GM21619 (cell line): ENCODE measurements around the gene STK32C.
"Not testable (repeated sequence)": the region's sequence is repeated elsewhere in the genome, so short reads cannot be mapped to it uniquely, and the experiment has no call there.

ENCODE experiments used
- ATAC-seq: cut with Tn5 transposase; IDR thresholded peaks from one replicate; pipeline ENCODE4 v1.9.1; 2021; ENCODE audit not compliant: unreplicated experiment

The STK32C gene

DNA sequence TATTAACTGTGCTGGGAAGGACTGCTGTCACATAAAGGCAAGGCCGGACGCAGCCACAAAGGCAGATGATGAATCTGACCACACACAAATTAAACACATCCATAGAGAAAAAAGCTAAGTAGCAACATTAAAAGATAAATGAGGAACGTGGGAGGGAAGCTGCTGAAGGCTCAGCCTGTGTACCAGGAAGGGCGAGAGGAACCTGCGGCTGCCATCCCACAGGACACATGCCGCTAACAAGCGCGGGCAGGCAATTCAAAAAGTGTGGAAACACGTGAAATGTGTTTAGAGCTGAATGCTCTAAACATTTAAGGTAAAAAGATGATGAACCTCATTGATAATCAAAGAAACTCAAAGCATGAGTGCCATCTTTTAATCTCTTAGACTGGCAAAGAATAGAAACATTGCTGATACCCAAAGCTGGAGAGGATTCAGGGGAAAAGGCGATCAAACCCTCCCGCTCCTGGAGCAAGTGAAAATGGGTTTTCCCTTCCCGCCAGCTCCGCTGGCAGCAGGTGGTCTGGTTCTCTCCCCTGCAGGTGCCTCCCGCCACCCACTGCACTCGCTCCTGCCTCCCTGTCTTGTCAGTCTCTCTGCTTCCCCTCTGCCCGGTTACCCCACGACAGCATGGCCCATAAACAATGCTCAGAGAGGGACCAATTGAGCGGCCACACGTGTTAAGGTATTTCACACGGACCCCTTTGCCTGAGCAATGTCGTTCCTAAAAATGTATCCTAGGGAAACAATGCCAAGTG lies 4.2 kb downstream of the STK32C start:
- no peak for ATAC-seq

DNA sequence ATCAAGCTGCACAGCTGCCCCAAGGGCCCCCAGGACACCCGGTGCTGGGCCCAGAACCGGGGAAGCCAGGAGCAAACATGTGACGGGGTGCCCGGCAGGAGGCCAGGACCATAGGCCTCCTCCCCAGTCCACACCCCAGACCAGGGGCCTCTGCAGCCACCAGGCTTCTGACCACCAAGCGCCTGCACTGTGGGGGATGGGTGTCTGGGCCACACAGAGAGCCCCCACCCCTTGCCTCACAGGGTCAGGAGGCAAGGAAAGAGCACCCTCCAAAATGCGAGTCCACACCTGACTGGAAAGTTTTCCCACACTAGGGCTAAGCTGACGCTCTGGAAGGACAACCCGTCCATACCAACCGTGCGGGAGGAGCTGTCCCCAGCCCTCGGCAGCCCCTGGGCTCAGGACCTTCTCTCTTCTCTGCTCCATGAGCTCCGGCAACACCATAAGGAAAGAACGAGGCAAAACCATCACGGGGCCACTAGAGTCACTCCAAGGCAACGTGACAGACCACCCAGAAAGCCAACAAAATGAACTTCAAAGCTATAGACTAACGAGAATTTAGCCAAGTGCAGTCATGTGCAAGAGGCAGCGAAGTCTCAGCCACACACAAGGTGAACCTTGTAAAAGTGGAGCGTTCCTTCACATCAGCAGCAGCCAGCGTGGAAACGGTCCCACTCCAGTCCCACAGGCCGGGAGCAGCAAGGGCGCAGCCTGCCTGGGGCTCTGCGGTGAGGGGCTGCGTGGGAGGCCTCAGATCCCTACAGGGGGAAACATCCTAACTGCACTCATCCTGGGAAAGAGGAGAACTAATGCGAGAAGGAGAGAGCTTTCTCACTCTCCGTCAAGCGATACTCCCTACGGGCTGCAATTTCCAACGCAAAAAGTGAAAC lies 5.1 kb downstream of the STK32C start:
- ATAC-seq, result no peak

DNA sequence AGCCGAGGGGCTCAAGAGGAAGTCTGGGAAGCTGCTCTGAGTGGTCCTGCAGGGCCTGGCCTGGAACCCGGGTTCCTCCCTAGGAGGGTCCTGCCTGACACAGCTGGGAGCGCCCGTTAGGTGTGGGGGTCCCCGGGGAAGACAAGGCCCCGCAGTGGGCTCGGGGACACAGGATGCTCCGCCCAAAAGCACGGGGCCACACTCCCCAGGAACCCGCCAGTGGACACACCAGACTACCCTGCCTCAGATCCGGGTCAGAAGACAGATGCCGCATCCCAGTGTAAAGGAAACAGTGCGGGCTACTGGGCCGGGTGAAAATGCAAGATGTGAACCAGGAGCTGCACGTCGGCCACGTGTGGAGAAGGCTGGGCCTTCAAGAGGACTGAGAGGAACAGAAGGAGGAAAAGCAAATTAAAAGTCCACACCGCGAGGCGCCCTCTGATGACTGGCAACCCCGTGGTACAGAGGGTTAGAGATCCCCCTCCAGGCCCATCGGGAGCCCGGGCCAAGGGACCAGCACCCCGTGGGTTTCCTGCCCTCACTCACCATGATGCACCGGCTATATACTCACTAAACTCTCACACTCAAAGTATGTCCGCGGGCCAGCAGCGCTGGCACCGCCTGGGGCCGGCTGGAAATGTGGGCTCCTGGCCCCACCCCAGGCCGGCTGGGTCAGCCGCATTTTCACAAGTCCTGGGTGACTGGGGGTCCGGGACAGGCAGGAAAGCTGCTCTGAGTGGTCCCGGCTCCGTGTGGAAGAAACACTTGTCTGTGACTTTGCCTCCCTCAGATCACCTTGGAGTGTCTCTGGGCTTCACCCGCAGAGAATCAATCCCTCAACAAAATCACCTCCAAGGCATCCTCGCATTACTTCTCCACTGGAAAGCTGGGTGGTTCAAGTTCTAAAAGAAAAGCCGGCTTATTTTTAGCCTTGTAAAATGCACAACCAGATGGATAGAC lies 6.1 kb downstream of the STK32C start:
- no peak for ATAC-seq

DNA sequence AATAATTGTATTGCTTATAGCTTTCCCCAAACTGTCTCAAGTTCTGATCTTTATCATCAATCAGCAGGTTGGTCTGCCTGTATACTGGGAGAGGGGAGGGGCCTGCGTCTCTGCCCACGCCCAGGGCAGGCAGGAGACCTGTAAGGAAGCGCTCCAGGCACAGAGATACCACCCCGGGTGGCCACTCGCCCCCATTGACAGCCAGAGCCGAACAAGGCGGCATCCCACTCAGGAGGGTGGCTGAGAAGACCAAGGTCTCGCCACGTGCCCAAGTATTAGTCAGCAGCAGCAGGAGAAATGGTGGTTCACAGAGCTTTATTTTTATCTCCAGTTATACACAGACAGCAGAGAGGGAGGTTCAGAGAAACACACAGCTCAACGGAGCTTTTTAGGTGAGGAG lies 7.2 kb downstream of the STK32C start:
- no peak for ATAC-seq

DNA sequence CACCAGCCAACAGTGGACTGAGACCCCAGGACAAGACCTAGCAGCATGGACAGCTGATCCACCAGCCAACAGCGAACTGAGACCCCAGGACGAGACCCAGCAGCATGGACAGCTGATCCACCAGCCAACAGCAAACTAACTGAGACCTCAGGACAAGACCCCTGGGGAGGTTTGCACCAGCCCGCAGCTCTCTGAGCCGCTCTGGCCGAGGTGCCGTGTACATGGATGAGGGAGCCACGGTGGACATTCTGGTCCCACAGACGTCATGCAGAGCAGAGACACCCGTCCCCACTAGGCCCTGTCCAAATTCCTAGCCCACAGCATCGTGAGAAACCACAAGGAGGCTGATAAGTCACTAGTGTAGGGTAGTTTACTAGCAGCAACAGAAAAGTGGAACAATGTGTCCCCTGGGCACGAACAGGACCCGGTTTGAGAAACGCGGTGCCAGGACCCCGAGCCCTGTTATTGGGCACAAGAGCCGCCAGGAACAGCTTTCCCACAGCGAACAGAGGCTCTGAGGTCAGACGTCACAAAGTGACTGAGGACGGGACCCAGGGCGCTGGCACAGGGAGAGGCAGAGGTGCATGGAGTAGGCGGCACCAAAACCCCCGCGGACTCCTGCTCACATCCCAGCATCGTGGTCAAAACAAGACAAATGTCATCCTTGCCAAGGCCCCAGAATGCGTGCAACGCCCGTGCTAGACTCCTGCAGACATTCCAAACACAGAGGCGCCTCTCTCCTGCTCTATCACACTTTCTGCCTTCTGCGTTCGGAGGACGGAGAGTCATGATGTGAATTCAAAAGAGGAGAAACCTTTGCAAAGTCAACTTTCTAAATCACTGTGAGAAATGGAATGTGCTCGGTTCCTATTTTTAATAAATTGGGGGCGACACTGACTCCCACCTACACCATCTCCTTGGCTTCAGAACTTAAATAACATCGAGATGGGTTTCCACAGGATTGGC lies 8.1 kb downstream of the STK32C start:
- no peak for ATAC-seq

DNA sequence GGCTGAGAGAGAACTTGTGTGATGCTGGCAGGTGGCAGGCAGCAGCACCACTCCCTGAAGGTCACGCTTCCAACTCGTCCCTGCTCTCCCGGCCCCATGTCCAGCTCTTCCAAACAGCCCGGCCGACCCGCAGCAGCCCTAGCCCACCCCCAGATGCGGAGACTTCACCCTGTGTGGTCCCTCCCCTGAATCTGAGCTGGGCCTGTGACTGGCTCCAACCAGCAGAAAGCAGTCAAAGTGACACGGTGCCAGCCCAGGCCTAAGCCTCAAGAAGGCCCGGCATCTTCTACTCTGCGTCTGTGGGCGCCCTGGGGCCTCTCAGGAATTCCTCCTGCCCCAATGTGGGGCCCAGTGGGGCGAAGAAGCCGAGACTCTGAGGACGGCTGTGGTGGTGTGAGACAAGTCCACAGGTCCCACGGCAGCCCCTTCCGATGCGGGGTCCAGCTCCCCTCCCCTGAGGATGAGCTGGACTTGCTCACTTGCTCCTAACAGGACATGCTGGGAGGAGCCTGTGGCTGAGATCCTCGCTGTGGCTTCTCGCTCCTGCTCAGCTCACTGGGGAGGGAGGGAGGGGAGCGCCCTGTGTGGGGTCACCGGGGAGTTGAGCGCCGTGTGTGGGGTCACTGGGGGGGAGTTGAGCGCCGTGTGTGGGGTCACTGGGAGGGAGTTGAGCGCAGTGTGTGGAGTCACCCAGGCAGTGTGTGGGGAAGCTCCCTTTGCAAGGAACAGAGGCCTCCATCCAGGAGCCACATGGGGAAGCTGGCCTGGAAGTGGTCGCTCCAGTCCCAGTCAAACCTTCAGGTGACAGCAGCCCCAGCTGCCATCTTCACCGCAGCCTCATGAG lies 9.5 kb downstream of the STK32C start:
- no peak for ATAC-seq

DNA sequence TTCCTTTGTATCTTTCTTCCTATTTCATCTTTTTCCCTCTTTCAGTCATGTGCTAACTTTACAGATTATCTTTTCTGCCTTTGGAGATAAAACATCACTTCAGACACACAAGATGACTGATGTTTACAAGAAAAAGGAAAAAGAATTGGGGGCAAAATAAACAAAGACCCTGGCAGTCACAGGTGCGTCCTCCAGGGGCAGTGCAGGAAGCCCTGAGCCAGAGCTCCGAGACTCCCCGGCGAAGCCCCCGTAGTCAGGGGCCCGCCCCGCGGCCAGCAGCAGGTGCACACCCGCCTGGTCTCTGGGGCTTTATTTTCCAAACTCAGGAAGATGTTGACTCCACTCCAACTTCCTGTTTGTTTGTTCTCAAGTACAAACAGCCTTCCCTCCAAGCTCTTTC lies 10.2 kb downstream of the STK32C start:
- no peak for ATAC-seq

DNA sequence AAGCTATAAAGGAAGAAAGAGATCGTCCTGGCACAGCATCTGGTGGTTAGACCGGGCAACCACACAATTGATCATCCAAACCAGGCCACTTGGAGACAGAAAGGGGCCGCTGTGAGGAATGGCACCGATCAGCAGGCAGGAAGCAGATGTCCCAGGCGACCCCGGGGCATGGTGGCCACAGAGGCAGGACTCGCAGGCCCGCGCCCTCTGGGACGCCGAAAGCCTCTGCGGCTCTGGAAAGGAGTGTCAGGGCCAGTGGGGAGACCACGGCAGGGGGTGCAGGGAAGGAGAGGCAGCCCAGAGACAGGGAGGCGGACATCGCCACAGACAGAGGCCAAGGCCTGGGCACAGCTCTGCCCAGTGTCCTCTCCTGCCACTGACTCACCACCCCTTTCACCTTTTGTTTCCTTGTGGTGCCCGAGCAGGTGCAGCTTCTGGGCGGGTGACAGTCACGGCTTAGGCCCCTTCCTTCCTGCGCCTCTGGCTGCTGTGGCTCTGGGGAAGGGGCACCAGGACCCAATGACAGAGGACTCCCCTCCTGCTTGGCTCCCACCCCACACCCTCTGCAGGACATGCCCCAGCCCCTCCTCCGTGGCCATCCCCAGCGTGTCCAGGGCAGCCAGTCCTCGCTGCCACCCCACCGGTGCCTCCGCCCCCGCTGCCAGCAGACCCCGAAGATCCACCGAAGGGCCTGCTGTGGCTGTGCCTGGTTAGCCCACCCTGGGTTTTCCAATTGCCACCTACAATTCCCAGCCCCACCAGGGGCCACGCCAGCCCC lies 10.9 kb downstream of the STK32C start:
- no peak for ATAC-seq

DNA sequence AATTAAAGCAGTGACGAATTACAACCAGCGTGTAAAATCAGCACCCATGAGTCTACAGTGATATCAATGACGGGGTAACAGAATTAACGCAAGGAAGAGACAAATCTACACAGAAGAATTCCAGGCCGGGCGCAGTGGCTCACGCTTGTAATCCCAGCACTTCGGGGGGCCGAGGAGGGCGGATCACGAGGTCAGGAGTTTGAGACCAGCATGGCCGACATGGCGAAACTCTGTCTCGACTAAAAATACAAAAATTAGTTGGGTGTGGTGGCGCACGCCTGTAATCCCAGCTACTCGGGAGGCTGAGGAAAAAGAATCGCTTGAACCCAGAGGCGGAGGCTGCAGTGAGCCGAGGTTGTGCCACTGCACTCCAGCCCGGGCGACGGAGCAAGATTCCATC lies 12.3 kb downstream of the STK32C start:
- ATAC-seq, result not testable (repeated sequence)

DNA sequence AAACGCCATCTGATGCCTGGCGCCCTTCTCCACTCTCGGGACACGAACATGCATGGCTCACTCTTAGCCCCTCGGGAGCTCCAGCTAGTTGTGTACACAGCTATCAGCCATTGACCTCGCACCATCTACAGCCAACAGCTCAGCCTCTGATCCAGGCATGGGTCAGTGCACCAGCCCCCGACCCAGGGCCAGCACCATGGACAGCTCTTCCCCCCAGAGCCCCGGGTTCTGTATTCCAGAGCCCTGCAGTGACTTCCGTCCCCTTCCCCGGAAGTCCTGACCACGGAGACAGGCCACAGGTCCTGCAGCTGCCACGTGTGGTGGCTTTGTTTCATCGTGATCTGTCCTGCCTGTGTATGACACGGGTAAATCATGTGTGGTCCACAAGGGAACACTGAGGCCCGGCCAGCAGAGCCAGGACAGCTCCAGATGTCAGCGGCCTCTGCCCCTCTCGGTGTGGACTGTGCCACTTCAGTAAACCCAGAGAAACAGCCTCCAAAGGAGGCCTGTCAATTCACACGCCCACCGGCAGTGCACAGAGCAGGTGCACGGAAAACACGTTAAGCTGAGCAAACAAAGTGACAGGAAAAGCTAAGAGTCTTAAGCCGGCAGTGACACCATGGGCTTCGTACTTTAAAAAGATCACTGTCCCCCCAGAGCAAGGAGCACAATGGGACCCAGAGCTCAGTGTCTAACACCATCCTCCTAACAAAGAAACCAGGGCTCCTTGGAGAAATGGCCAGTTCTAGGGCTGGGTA lies 13.0 kb downstream of the STK32C start:
- ATAC-seq, result no peak

DNA sequence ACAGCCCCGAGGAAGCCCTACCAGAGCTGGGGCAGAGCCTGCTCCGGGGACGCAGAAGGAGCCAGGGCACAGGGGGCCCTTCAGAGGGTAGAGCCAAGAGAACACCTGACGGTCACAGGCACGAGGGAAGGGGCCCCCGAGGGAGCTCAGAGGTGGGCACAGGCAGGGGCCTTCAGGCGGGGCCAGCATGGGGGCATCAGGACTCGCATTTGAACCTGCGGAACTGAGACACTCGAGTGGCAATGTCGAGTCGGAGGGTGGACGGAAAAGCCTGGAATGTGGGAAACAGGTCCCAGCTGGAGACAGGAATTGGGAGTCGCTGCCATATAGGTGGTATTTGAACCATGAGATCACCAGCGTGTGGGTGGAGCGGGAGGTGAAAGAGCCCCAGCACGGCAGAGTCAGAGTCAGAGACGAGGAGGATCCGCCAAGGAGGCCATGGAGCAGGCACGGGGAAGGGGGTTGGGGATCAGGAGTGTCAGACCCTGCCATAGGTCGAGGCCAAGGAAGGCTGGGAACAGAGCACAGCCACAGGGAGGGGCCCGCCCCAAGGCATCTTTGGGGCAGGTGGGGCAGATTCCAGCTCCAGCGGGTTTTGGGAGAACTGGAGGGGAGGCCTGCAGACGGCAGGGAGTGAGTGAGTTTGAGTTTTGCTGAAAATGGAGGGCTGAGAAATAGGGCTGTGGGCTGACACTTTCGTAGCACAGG lies 13.8 kb downstream of the STK32C start:
- no peak for ATAC-seq

DNA sequence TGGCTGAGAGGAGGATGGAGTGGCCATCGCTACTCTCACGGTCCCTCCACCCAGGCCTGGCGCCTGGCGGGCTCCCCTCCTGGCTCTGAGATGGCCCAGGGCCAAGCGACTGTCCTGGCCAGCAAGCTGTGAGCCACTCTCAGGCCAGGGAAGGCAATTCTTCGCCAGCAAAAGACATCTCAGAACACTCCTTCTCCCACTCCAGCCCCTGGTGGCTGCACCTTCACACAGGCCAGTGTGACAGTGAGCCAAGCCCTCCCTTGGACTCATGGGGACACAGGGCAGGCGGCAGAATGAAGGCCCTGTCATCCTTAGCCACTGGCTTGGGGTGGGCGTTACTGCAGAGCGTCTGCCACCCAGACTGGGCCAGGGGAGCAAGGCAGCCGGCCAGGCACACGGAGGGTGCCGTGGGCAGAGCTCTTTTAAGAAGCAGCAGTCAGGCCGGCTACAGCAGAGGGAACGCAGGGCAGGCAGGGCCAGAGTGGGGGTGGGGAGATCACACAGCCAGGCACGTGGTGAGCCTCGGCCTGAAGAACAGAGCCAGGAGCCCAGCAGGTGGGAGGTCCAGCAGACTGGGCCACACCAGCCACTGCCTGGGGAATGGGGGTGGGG lies 14.4 kb downstream of the STK32C start:
- no peak for ATAC-seq

DNA sequence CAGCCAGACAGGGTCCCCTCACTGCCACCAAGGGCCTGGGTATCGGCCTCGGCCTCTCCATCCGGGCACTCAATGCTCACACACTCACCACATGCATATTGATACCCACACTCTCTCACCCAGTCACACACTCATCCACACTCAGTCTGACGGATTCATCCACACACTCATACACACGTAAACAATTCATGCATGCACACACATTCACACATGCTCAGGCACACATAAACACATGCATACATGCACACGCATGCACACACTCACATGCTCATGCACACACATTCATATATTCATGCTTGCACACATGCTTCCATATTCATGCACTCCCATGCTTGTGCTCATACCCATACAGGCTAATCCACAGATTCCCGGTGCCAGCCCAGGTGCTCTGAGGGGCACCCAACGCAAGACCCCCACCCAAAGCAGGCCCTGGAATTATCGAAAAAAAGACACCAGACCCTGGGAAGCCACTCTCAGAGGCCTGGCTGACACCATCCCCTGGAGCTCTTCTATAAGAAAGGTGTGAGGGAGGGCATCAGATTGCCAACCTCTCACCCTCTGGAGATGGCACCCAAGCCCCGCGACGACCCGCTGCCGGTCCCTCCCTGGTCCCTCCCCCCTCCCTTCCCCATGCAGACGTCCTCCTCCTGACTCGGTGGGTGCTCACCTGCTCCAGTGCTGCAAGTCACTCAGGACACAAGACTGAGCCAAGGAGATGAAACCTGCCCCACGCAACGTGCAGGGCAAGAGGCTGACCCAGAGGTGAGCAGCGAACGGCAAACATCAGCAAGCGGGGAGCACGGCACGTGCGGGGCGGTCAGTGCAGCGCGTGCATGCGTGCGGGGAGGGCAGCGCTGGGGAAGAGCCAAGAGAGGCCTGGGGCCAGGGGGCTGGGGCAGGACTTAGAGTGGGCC lies 15.2 kb downstream of the STK32C start:
- no peak for ATAC-seq

DNA sequence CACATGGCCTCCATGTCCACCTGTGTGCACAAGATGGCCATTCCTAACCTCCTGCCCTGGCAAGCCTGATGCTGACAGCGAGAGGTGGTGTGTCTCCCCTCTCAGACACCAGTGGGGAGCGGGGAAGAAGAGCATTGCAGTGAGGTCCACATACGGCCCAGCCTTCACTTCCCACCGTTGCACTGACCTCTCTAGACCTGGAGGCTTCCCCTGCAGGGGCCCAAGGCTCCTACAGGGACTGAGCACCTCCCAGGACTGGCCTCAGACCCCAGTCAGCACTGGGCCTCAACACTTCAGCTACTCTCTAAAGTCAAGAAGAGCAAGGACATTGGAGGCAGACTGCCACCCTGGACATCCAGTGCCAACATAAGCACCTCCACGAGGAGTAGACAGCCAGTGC lies 15.9 kb downstream of the STK32C start:
- ATAC-seq, result no peak

DNA sequence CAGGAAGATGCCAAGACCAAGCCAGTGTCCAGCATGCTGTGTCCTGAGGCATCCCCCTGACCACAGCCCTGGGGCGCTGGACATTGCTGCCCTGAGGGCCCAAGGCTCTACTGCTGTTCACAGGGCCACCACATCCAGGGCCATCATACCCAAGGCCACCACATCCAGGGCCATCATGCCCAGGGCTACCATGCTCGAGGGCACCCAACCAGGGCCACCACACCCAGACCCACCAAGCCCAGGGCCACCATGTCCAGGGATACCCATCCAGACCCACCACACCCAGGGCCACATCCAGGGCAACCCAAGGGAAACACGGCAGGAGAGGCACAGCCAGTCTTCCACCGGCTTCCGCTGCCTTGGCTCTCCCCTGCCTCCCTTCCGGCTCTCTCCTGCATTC lies 17.1 kb downstream of the STK32C start:
- no peak for ATAC-seq

DNA sequence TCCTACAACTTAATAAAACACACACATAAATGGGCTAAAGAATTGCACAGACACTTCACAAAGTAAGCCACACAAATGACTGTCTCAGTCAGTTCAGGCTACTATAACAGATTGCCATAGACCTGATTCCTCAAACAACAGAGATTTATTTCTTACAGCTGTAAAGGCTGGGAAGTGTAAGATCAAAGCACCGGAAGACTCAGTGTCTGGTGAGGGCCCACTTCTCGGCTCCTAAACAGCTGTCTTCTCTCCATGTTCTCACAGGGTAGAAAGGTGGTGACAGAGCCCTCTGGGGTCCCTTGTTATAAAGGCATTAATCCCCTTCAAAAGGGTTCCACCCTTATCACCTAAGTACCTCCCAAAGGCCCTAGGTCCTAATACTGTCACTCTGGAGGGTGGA lies 18.3 kb downstream of the STK32C start:
- no peak for ATAC-seq
